GM23338 (cell line): Measurements from ENCODE around the gene TP53I13. TPM values are rescaled to one million over a fixed set of nuclear protein-coding genes. Genes with fewer than 3 reads are reported as not detected.

ENCODE experiments used
- ATAC-seq: fragments of 200-7000 bp; cut with Tn5 transposase; 3 replicates; pipeline ENCODE4 v1.9.1; 2020
- DNase-seq: peaks from one replicate; pipeline ENCODE4 v3.0.0-alpha.2; 2015; ENCODE audit warnings: low spot score
- H2AFZ ChIP-seq: fragments of 200-600 bp; sonication (generic); 2 replicates; pipeline ENCODE4 v1.8.0; 2016; ENCODE audit warnings: antibody characterized with exemption, mild to moderate bottlenecking, moderate library complexity
- H3F3A ChIP-seq: fragments of 200-600 bp; sonication (generic); replicated peaks from 2 replicates; pipeline ENCODE4 v1.8.0; 2017; ENCODE audit warnings: antibody characterized with exemption, mixed run types, low read depth
- H3K27ac ChIP-seq: fragments of 200-600 bp; sonication (generic); 2 replicates; pipeline ENCODE4 v1.6.1; 2016; ENCODE audit warnings: low read depth
- H3K27me3 ChIP-seq: fragments of 200-600 bp; sonication (generic); 2 replicates; pipeline ENCODE4 v1.8.0; 2016; ENCODE audit warnings: mild to moderate bottlenecking, mixed run types, moderate library complexity; ENCODE audit not compliant: insufficient read depth
- H3K36me3 ChIP-seq: fragments of 200-600 bp; sonication (generic); 2 replicates; pipeline ENCODE4 v1.8.0; 2016; ENCODE audit warnings: mild to moderate bottlenecking; ENCODE audit not compliant: insufficient read depth
- H3K4me1 ChIP-seq: fragments of 200-600 bp; sonication (generic); 2 replicates; pipeline ENCODE4 v1.8.0; 2016; ENCODE audit warnings: mild to moderate bottlenecking, moderate library complexity; ENCODE audit not compliant: insufficient read depth
- H3K4me2 ChIP-seq: fragments of 200-600 bp; sonication (generic); 2 replicates; pipeline ENCODE4 v1.7.1; 2017; ENCODE audit warnings: mixed run types
- H3K4me3 ChIP-seq: fragments of 200-600 bp; sonication (generic); 2 replicates; pipeline ENCODE4 v1.6.1; 2016; ENCODE audit warnings: mixed run types
- H3K79me2 ChIP-seq: fragments of 200-600 bp; sonication (generic); replicated peaks from 2 replicates; pipeline ENCODE4 v1.8.0; 2017; ENCODE audit warnings: mild to moderate bottlenecking; ENCODE audit not compliant: insufficient read depth
- H3K9me2 ChIP-seq: fragments of 200-600 bp; sonication (generic); 2 replicates; pipeline ENCODE4 v1.8.0; 2017; ENCODE audit not compliant: insufficient read depth
- H4K20me1 ChIP-seq: fragments of 200-600 bp; sonication (generic); replicated peaks from 2 replicates; pipeline ENCODE4 v1.8.0; 2017; ENCODE audit warnings: mild to moderate bottlenecking; ENCODE audit not compliant: insufficient read depth
- H3K27ac Mint-ChIP-seq: 2 replicates; pipeline ENCODE4 v1.8.0; 2020; ENCODE audit warnings: inconsistent platforms, mild to moderate bottlenecking, moderate library complexity, mixed read lengths
- H3K27me3 Mint-ChIP-seq: 3 replicates; pipeline ENCODE4 v1.8.0; 2022; ENCODE audit warnings: low read depth, mild to moderate bottlenecking, moderate library complexity, mixed read lengths, inconsistent platforms; ENCODE audit not compliant: insufficient read depth, poor library complexity
- H3K36me3 Mint-ChIP-seq: 3 replicates; pipeline ENCODE4 v1.8.0; 2021; ENCODE audit warnings: low read depth, mild to moderate bottlenecking, inconsistent platforms, moderate library complexity, mixed read lengths
- H3K4me1 Mint-ChIP-seq: 3 replicates; pipeline ENCODE4 v1.8.0; 2020; ENCODE audit warnings: mild to moderate bottlenecking, inconsistent platforms, mixed read lengths
- H3K4me3 Mint-ChIP-seq: 3 replicates; pipeline ENCODE4 v1.8.0; 2021; ENCODE audit warnings: moderate library complexity, mild to moderate bottlenecking, inconsistent platforms, mixed read lengths
- H3K9me3 Mint-ChIP-seq: 3 replicates; pipeline ENCODE4 v1.8.0; 2020; ENCODE audit warnings: moderate library complexity, mild to moderate bottlenecking, inconsistent platforms, mixed read lengths
- EZH2 ChIP-seq: fragments of 200-600 bp; sonication (generic); IDR thresholded peaks from one replicate; pipeline ENCODE4 v1.8.0; 2017; ENCODE audit warnings: antibody characterized with exemption, mild to moderate bottlenecking, low read depth; ENCODE audit not compliant: unreplicated experiment
- NANOG ChIP-seq: IDR thresholded peaks from 2 replicates; pipeline ENCODE4 v1.6.1; 2016; ENCODE audit warnings: antibody characterized with exemption, borderline replicate concordance
- POLR2AphosphoS5 ChIP-seq: IDR thresholded peaks from 2 replicates; pipeline ENCODE4 v1.6.1; 2016; ENCODE audit warnings: antibody characterized with exemption, low read depth
- polyA plus RNA-seq: library from polyadenylated mRNA; unstranded; fragments of >200 nt; fragmentation: Nextera tagmentation; extraction: Ambion mirVana; gene quantifications from 2 replicates; pipeline ENCODE4 v1.2.1, GENCODE V29; 2016
- total RNA-seq: library from RNA; depleted of rRNA; stranded (reverse); fragments of >200 nt; shearing (Covaris generic); gene quantifications from 2 replicates; pipeline ENCODE4 v1.2.3, GENCODE V29; 2014
- TF ChIP-seq, protein P1 (sequence below): IDR thresholded peaks from 2 replicates; pipeline ENCODE4 v1.6.1; 2016; ENCODE audit warnings: antibody characterized with exemption
- TF ChIP-seq, protein P2 (sequence below), 2 experiments: fragments of 200-600 bp in 1 of 2; sonication (generic) in 1 of 2; conservative IDR thresholded peaks; 2 replicates each; pipeline versions ENCODE4 v1.5.1 to v1.6.1; 2016 to 2017; ENCODE audit warnings: antibody characterized with exemption in 2 of 2, low read depth in 2 of 2, mild to moderate bottlenecking in 2 of 2, moderate library complexity in 1 of 2
- TF ChIP-seq, protein P3 (sequence below): fragments of 250-450 bp; sonication (Bioruptor Pico); IDR thresholded peaks from 2 replicates; pipeline ENCODE4 v1.5.0; 2020; ENCODE audit warnings: mild to moderate bottlenecking, moderate library complexity

Gene TP53I13
- total and polyA plus RNA-seq, 2 experiments from 2014 or later, result 21.0 to 38.9 TPM

- Mint-ChIP-seq H3K4me3 (peak overlapping the region; percentile 81), H3K27ac (no peak overlapping the region), H3K9me3 (no peaks in the 10 kb centered on the region), H3K27me3 (peaks cover 28% of the 10 kb centered on the region), H3K36me3 (peaks cover under 1% of the 10 kb centered on the region; the same call in 2 of the 3 replicates), H3K4me1 (peaks cover 50% of the 10 kb centered on the region)
- Histone ChIP-seq H4K20me1 (peaks cover 17% of the 10 kb centered on the region), H3K36me3 (no peaks in the 10 kb centered on the region), H3K4me2 (peak overlapping the region; percentile 99), H3K27me3 (peaks cover 12% of the 10 kb centered on the region), H2AFZ (no peak overlapping the region), H3K4me3 (peak overlapping the region; percentile 82), H3K4me1 (peaks cover 42% of the 10 kb centered on the region), H3K79me2 (peaks cover 44% of the 10 kb centered on the region), H3K9me2 (no peaks in the 10 kb centered on the region), H3F3A (peaks cover 17% of the 10 kb centered on the region), H3K27ac (no peak overlapping the region)
- DNase-seq, result peak; percentile 63
- peak; percentile 1; the same call in 2 of the 3 replicates for ATAC-seq
- TF ChIP-seq, protein P1, sequence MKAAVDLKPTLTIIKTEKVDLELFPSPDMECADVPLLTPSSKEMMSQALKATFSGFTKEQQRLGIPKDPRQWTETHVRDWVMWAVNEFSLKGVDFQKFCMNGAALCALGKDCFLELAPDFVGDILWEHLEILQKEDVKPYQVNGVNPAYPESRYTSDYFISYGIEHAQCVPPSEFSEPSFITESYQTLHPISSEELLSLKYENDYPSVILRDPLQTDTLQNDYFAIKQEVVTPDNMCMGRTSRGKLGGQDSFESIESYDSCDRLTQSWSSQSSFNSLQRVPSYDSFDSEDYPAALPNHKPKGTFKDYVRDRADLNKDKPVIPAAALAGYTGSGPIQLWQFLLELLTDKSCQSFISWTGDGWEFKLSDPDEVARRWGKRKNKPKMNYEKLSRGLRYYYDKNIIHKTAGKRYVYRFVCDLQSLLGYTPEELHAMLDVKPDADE, result no peak
- TF ChIP-seq EZH2, result peak; percentile 33
Observed at GRCh38 chr17:29588562-29589411, 20.3 kb downstream of the TP53I13 start.

- Histone ChIP-seq H4K20me1 (peaks cover 15% of the 10 kb centered on the region), H3K27ac (no peak within 1 kb of the TSS), H3K36me3 (no peaks in the 10 kb centered on the region), H3K27me3 (peaks cover 12% of the 10 kb centered on the region), H3K4me1 (peaks cover 37% of the 10 kb centered on the region), H3F3A (peaks cover 19% of the 10 kb centered on the region), H2AFZ (peak within 1 kb of the TSS; percentile 99), H3K79me2 (peaks cover 40% of the 10 kb centered on the region), H3K9me2 (no peaks in the 10 kb centered on the region), H3K4me3 (peak within 1 kb of the TSS; percentile 82), H3K4me2 (peak within 1 kb of the TSS; percentile 99)
- DNase-seq (peak; percentile 94), ATAC-seq (peak; percentile 8)
- H3K4me3 Mint-ChIP-seq, result peak within 1 kb of the TSS; percentile 89
- peaks cover 28% of the 10 kb centered on the region for H3K27me3 Mint-ChIP-seq
- no peaks in the 10 kb centered on the region for H3K9me3 Mint-ChIP-seq
- H3K36me3 Mint-ChIP-seq, result no peaks in the 10 kb centered on the region; the same call in 2 of the 3 replicates
- H3K4me1 Mint-ChIP-seq, result peaks cover 46% of the 10 kb centered on the region
- no peak within 1 kb of the TSS for H3K27ac Mint-ChIP-seq
- peak; percentile 20 for TF ChIP-seq EZH2
- no peak for TF ChIP-seq NANOG
- TF ChIP-seq, protein P2, sequence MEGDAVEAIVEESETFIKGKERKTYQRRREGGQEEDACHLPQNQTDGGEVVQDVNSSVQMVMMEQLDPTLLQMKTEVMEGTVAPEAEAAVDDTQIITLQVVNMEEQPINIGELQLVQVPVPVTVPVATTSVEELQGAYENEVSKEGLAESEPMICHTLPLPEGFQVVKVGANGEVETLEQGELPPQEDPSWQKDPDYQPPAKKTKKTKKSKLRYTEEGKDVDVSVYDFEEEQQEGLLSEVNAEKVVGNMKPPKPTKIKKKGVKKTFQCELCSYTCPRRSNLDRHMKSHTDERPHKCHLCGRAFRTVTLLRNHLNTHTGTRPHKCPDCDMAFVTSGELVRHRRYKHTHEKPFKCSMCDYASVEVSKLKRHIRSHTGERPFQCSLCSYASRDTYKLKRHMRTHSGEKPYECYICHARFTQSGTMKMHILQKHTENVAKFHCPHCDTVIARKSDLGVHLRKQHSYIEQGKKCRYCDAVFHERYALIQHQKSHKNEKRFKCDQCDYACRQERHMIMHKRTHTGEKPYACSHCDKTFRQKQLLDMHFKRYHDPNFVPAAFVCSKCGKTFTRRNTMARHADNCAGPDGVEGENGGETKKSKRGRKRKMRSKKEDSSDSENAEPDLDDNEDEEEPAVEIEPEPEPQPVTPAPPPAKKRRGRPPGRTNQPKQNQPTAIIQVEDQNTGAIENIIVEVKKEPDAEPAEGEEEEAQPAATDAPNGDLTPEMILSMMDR (conservative IDR thresholded peaks at IDR 0.05; ENCODE audit: low read depth in 2 of 2), result peak in 1 of 2 experiments; percentile 8; a peak in 1 of 4 replicates
- TF ChIP-seq, protein P1, result no peak
- TF ChIP-seq POLR2AphosphoS5, result peak; percentile 34; the same call in 1 of the 2 replicates
- TF ChIP-seq, protein P3, sequence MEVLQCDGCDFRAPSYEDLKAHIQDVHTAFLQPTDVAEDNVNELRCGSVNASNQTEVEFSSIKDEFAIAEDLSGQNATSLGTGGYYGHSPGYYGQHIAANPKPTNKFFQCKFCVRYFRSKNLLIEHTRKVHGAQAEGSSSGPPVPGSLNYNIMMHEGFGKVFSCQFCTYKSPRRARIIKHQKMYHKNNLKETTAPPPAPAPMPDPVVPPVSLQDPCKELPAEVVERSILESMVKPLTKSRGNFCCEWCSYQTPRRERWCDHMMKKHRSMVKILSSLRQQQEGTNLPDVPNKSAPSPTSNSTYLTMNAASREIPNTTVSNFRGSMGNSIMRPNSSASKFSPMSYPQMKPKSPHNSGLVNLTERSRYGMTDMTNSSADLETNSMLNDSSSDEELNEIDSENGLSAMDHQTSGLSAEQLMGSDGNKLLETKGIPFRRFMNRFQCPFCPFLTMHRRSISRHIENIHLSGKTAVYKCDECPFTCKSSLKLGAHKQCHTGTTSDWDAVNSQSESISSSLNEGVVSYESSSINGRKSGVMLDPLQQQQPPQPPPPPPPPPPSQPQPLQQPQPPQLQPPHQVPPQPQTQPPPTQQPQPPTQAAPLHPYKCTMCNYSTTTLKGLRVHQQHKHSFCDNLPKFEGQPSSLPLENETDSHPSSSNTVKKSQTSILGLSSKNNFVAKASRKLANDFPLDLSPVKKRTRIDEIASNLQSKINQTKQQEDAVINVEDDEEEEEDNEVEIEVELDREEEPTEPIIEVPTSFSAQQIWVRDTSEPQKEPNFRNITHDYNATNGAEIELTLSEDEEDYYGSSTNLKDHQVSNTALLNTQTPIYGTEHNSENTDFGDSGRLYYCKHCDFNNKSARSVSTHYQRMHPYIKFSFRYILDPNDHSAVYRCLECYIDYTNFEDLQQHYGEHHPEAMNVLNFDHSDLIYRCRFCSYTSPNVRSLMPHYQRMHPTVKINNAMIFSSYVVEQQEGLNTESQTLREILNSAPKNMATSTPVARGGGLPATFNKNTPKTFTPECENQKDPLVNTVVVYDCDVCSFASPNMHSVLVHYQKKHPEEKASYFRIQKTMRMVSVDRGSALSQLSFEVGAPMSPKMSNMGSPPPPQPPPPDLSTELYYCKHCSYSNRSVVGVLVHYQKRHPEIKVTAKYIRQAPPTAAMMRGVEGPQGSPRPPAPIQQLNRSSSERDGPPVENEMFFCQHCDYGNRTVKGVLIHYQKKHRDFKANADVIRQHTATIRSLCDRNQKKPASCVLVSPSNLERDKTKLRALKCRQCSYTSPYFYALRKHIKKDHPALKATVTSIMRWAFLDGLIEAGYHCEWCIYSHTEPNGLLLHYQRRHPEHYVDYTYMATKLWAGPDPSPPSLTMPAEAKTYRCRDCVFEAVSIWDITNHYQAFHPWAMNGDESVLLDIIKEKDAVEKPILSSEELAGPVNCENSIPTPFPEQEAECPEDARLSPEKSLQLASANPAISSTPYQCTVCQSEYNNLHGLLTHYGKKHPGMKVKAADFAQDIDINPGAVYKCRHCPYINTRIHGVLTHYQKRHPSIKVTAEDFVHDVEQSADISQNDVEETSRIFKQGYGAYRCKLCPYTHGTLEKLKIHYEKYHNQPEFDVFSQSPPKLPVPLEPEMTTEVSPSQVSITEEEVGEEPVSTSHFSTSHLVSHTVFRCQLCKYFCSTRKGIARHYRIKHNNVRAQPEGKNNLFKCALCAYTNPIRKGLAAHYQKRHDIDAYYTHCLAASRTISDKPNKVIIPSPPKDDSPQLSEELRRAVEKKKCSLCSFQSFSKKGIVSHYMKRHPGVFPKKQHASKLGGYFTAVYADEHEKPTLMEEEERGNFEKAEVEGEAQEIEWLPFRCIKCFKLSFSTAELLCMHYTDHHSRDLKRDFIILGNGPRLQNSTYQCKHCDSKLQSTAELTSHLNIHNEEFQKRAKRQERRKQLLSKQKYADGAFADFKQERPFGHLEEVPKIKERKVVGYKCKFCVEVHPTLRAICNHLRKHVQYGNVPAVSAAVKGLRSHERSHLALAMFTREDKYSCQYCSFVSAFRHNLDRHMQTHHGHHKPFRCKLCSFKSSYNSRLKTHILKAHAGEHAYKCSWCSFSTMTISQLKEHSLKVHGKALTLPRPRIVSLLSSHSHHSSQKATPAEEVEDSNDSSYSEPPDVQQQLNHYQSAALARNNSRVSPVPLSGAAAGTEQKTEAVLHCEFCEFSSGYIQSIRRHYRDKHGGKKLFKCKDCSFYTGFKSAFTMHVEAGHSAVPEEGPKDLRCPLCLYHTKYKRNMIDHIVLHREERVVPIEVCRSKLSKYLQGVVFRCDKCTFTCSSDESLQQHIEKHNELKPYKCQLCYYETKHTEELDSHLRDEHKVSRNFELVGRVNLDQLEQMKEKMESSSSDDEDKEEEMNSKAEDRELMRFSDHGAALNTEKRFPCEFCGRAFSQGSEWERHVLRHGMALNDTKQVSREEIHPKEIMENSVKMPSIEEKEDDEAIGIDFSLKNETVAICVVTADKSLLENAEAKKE (CRISPR knock-in tag), result no peak
Observed at GRCh38 chr17:29589524-29590410, 21.3 kb downstream of the TP53I13 start, which contains the start of gene GIT1. GIT1 (minus strand) TSS chr17:29589648; CDS start chr17:29589378, 270 bp downstream.
